ENCODE measurements around the gene PGAP2.
A peak's percentile ranks its signal among the peaks of the same experiment; 100 is the strongest.

Gene PGAP2

DNA sequence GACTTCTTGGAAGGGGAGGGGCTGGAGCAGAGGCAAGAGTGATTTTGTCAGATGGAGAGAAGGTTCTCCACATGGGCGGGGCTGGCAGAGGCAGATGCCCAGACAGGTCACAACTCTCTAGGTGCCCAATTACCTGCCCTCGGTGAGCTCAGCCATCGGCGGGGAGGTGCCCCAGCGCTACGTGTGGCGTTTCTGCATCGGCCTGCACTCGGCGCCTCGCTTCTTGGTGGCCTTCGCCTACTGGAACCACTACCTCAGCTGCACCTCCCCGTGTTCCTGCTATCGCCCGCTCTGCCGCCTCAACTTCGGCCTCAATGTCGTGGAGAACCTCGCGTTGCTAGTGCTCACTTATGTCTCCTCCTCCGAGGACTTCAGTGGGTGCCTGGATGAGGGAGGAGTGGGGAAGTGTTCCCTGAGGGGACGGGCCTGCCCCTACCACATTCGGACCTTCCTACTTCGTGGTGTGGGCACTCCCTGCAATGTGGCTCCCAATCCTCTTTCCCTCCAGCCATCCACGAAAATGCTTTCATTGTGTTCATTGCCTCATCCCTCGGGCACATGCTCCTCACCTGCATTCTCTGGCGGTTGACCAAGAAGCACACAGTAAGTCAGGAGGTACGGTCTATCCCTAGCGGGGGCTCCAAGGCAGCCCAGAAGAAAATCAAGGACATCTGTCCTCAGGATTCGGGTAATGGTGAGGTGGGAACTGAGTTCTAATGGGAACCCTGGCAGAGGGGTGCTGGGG is 15.6 kb downstream of the PGAP2 start:
- Histone ChIP-seq H3K9ac (ENCODE audit: low read depth, low read length, poor library complexity, severe bottlenecking) (no peak overlapping the region), H3K79me2 (ENCODE audit: insufficient read depth, low read length) (peaks cover 2% of the 10 kb centered on the region; the same call in 1 of the 2 replicates), H3F3A (ENCODE audit: low read depth) (no peaks in the 10 kb centered on the region), H3K4me3 (ENCODE audit: low read length, poor library complexity, severe bottlenecking) (no peak overlapping the region), H3K36me3 (ENCODE audit: insufficient read depth, low read length) (peaks cover 30% of the 10 kb centered on the region; the same call in 1 of the 2 replicates), H3K4me1 (ENCODE audit: insufficient read depth, low read length, poor library complexity, severe bottlenecking) (no peaks in the 10 kb centered on the region), H3K9me2 (replicated peaks; ENCODE audit: low read depth, low read length) (no peaks in the 10 kb centered on the region), H3K4me2 (ENCODE audit: low read depth, low read length, poor library complexity, severe bottlenecking) (no peak overlapping the region), H4K20me1 (ENCODE audit: insufficient read depth, low read length, poor library complexity, severe bottlenecking) (peaks cover 7% of the 10 kb centered on the region), H3K9me3 (ENCODE audit: insufficient read depth, low read depth, low read length) (no peaks in the 10 kb centered on the region), H2AFZ (ENCODE audit: low read length) (no peak overlapping the region), H3K27me3 (ENCODE audit: insufficient read depth, low read length, poor library complexity, severe bottlenecking) (no peaks in the 10 kb centered on the region)
- no peak for TF ChIP-seq EZH2phosphoT487 (IDR thresholded peaks at IDR 0.05; ENCODE audit: borderline replicate concordance)
- TF ChIP-seq, protein P1, sequence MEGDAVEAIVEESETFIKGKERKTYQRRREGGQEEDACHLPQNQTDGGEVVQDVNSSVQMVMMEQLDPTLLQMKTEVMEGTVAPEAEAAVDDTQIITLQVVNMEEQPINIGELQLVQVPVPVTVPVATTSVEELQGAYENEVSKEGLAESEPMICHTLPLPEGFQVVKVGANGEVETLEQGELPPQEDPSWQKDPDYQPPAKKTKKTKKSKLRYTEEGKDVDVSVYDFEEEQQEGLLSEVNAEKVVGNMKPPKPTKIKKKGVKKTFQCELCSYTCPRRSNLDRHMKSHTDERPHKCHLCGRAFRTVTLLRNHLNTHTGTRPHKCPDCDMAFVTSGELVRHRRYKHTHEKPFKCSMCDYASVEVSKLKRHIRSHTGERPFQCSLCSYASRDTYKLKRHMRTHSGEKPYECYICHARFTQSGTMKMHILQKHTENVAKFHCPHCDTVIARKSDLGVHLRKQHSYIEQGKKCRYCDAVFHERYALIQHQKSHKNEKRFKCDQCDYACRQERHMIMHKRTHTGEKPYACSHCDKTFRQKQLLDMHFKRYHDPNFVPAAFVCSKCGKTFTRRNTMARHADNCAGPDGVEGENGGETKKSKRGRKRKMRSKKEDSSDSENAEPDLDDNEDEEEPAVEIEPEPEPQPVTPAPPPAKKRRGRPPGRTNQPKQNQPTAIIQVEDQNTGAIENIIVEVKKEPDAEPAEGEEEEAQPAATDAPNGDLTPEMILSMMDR (conservative IDR thresholded peaks at IDR 0.05; ENCODE audit: low read length), result no peak

DNA sequence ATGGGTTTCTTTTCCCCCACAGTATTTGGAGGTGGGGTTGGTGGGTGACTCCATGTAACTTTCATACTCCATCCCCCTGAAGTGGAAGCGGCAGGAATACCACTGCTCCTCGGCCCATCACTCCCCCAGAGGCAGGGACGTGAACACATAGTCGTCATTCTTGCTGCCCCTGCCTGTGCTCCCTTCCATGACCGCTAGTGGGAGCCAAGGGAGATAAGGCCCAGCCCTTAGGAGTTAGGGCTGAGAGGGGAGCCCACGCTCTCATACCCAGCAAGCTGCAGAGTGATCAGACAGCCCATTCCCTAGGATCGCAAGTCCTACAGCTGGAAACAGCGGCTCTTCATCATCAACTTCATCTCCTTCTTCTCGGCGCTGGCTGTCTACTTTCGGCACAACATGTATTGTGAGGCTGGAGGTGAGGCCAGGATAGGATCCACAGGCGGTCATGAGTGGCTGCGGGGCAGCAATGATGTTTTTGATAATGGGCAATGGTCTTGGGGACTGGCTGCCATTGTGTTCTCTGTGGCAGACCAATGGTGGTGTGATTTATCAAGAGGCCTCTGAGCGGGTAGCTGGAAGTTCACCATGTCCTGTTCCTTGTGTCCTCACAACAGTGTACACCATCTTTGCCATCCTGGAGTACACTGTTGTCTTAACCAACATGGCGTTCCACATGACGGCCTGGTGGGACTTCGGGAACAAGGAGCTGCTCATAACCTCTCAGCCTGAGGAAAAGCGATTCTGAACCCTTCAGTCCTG is 16.5 kb downstream of the PGAP2 start:
- Histone ChIP-seq H3F3A (ENCODE audit: low read depth) (no peaks in the 10 kb centered on the region), H4K20me1 (ENCODE audit: insufficient read depth, low read length, poor library complexity, severe bottlenecking) (peaks cover 8% of the 10 kb centered on the region), H2AFZ (ENCODE audit: low read length) (no peak overlapping the region), H3K36me3 (ENCODE audit: insufficient read depth, low read length) (peaks cover 32% of the 10 kb centered on the region; the same call in 1 of the 2 replicates), H3K9me3 (ENCODE audit: insufficient read depth, low read depth, low read length) (no peaks in the 10 kb centered on the region), H3K27me3 (ENCODE audit: insufficient read depth, low read length, poor library complexity, severe bottlenecking) (no peaks in the 10 kb centered on the region), H3K9ac (ENCODE audit: low read depth, low read length, poor library complexity, severe bottlenecking) (no peak overlapping the region), H3K4me1 (ENCODE audit: insufficient read depth, low read length, poor library complexity, severe bottlenecking) (no peaks in the 10 kb centered on the region), H3K4me2 (ENCODE audit: low read depth, low read length, poor library complexity, severe bottlenecking) (no peak overlapping the region), H3K4me3 (ENCODE audit: low read length, poor library complexity, severe bottlenecking) (no peak overlapping the region), H3K79me2 (ENCODE audit: insufficient read depth, low read length) (peaks cover 11% of the 10 kb centered on the region), H3K9me2 (replicated peaks; ENCODE audit: low read depth, low read length) (no peaks in the 10 kb centered on the region)
- TF ChIP-seq, protein P1 (conservative IDR thresholded peaks at IDR 0.05; ENCODE audit: low read length), result peak; percentile 94
- TF ChIP-seq EZH2phosphoT487 (IDR thresholded peaks at IDR 0.05; ENCODE audit: borderline replicate concordance), result no peak

DNA sequence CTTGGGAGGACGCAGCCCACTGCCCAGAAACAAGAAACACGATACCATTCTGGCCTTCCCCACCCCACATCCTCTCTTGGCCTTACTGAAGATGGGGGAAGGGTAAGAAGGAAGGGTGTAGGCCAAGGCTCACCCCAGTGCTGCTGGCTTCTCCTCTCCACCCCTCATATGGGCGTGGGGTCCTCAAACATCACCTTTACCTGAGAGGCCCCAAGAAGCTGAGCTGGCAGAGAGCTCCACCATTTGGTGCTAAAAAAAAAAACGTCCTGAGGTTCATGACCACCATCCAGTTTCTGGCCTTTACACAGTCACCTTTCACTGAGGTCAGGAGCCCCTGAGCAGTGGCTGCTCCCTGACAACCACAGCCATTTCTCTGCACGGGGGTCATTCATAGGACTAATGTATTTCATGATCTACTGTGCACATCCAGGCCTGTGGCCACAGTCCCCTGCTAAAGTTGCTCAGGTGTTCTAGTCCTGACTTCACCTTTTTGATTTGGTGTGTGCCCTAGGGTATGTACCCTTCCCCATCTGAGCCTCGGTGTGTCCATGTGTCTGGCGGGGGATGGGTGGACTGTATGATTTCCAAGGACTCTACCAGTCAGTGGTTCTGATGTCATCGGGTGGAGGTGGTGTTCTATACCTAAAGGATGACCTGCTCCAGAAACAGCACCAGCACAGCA is 17.3 kb downstream of the PGAP2 start:
- Histone ChIP-seq H3F3A (ENCODE audit: low read depth) (no peaks in the 10 kb centered on the region), H3K4me2 (ENCODE audit: low read depth, low read length, poor library complexity, severe bottlenecking) (no peak overlapping the region), H3K4me1 (ENCODE audit: insufficient read depth, low read length, poor library complexity, severe bottlenecking) (peaks cover 1% of the 10 kb centered on the region), H3K4me3 (ENCODE audit: low read length, poor library complexity, severe bottlenecking) (no peak overlapping the region), H3K36me3 (ENCODE audit: insufficient read depth, low read length) (peaks cover 39% of the 10 kb centered on the region; the same call in 1 of the 2 replicates), H3K79me2 (ENCODE audit: insufficient read depth, low read length) (peaks cover 18% of the 10 kb centered on the region), H3K9me3 (ENCODE audit: insufficient read depth, low read depth, low read length) (no peaks in the 10 kb centered on the region), H4K20me1 (ENCODE audit: insufficient read depth, low read length, poor library complexity, severe bottlenecking) (peaks cover 15% of the 10 kb centered on the region), H3K27me3 (ENCODE audit: insufficient read depth, low read length, poor library complexity, severe bottlenecking) (no peaks in the 10 kb centered on the region), H2AFZ (ENCODE audit: low read length) (no peak overlapping the region), H3K9me2 (replicated peaks; ENCODE audit: low read depth, low read length) (no peaks in the 10 kb centered on the region), H3K9ac (ENCODE audit: low read depth, low read length, poor library complexity, severe bottlenecking) (no peak overlapping the region)
- TF ChIP-seq, protein P1 (conservative IDR thresholded peaks at IDR 0.05; ENCODE audit: low read length), result no peak
- no peak for TF ChIP-seq EZH2phosphoT487 (IDR thresholded peaks at IDR 0.05; ENCODE audit: borderline replicate concordance)
